AG10803 (cell line): ENCODE results near the gene TMEM176A.
"Not testable (repeated sequence)": the region's sequence is repeated elsewhere in the genome, so short reads cannot be mapped to it uniquely, and the experiment has no call there.

ENCODE experiments used
- DNase-seq: peaks from one replicate; pipeline ENCODE4 v3.0.0; 2010; ENCODE audit warnings: low read depth
- H3K4me3 ChIP-seq: 2 replicates; pipeline ENCODE4 v1.5.1; 2011; ENCODE audit warnings: mild to moderate bottlenecking, low read length, control low read depth
- TF ChIP-seq, protein P1 (sequence below): conservative IDR thresholded peaks from 2 replicates; pipeline ENCODE4 v1.5.1; 2011; ENCODE audit warnings: mild to moderate bottlenecking, low read length, control low read depth, inconsistent platforms

The TMEM176A gene

DNA sequence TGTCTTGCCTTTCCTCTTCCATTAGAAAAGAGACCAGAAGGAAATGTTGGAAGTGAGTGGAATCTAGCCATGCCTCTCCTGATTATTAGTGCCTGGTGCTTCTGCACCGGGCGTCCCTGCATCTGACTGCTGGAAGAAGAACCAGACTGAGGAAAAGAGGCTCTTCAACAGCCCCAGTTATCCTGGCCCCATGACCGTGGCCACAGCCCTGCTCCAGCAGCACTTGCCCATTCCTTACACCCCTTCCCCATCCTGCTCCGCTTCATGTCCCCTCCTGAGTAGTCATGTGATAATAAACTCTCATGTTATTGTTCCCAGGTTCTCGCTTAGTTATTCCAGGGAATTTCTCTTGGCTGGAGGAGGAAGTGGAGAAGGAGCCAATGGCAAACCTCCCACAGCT lies 4.2 kb downstream of the TMEM176A start:
- no peak overlapping the region for H3K4me3 ChIP-seq
- no peak for DNase-seq
- TF ChIP-seq, protein P1, sequence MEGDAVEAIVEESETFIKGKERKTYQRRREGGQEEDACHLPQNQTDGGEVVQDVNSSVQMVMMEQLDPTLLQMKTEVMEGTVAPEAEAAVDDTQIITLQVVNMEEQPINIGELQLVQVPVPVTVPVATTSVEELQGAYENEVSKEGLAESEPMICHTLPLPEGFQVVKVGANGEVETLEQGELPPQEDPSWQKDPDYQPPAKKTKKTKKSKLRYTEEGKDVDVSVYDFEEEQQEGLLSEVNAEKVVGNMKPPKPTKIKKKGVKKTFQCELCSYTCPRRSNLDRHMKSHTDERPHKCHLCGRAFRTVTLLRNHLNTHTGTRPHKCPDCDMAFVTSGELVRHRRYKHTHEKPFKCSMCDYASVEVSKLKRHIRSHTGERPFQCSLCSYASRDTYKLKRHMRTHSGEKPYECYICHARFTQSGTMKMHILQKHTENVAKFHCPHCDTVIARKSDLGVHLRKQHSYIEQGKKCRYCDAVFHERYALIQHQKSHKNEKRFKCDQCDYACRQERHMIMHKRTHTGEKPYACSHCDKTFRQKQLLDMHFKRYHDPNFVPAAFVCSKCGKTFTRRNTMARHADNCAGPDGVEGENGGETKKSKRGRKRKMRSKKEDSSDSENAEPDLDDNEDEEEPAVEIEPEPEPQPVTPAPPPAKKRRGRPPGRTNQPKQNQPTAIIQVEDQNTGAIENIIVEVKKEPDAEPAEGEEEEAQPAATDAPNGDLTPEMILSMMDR = no peak

DNA sequence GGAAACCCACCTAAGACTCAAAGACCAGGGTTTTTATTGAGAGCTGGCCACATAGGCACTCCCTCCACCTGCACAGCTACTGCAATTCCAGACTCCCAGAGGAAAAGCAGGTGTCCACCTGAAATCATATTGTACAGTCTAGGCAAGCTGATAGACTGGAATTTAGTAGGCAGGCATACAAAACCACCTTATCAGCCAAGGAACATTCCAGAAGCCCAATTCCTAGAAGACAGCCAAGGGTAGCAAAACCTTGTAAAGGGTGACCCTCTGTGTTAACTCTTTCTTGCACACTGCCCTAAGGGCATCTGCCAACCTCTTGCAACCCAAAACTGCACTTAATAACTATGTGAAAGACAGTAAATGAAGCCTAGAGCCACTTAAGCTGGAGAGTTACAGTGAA lies 5.3 kb downstream of the TMEM176A start:
- no peak for DNase-seq
- TF ChIP-seq, protein P1 = no peak
- H3K4me3 ChIP-seq = no peak overlapping the region

DNA sequence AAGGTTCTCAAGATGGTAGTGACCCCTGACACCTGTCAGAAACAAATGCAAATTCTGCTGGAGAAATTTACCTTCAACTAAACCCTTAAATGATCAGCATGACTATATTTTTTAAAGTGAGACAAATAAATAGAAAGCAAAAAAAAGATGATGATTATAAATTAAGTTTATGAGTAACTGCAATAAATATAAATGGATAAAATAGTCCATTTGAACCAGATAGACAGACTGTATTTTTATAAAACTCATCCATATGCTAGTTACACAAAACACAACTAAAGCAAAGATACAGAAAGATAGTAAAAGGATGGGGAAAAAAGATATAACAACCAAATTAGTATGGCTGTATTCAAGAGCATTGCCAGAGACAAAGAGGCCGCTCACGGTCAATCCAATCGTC lies 5.9 kb downstream of the TMEM176A start:
- TF ChIP-seq, protein P1 = no peak
- no peak overlapping the region for H3K4me3 ChIP-seq
- no peak for DNase-seq

DNA sequence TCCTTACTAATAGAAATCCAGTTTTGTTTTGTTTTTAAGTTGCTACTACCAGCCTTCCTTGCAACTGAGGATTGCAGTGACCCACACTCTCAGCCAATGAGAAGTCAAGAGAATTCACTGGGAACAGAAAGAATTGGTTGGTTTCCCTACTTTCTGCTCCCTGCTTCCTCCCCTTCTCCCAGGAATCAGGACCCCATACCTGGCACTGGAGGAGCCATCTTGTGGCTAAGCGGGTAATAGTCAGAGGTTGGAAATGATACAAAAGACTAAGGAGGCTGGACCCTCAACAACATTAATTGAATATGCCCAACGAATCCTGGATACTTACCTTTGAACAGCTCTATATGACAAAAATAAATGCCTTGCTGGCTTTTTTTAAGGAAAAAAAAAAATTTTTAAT lies 6.3 kb downstream of the TMEM176A start:
- DNase-seq = no peak
- TF ChIP-seq, protein P1 = no peak; the same call in 1 of the 2 replicates
- no peak overlapping the region for H3K4me3 ChIP-seq

DNA sequence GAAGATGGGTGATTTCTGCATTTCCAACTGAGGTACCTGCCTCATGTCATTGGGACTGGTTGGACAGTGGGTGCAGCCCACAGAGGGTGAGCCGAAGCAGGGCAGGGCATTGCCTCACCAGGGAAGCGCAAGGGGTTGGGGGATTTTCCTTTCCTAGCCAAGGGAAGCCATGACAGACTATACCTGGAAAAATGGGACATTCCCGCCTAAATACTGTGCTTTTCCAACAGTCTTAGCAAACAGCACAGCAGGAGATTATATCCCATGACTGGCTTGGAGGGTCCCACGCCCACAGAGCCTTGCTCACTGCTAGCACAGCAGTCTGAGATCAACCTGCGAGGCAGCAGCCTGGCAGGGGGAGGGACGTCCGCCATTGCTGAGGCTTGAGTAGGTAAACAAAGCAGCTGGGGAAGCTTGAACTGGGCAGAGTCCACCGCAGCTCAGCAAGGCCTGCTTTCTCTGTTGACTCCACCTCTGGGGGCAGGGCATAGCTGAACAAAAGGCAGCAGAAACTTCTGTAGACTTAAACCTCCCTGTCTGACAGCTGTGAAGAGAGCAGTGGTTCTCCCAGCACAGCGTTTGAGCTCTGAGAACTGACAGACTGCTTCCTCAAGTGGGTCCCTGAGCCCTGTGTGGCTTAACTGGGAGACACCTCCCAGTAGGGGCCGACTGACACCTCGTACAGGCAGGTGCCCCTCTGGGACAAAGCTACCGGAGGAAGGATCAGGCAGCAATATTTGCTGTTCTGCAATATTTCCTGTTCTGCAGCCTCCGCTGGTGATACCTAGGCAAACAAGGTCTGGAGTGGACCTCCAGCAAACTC lies 7.3 kb downstream of the TMEM176A start:
- H3K4me3 ChIP-seq = not testable (repeated sequence)

DNA sequence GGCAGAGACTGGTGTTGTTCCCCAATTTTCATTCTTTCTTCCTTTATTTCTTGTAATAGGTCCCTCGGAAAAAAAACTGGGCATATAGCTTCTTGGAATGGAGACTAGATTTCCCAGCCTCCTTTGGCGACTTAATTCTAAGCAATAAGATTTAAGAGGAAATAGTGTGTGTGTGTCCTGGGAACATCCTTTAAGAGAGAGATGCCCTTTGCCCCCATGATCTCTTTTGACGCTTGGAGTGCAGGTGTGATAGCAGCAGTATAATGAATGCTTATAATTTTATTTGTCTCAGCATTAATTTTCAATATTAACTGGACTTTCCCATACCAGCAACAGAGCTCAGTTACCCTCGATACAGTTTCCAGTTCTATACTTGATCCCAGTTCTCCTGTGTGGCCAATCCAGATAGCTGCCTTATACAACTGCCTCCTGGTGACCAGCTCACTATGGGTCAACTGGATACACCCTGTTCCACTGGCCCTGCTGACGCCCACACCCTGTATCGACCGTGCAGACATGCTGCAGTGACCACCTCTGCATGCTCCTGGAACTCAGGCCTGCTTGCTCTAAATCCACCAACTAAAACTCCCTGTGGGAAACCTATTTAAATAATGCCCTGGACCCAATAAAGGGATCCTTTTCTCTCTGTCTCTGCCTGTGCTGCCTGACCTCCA lies 13.9 kb downstream of the TMEM176A start:
- no peak for DNase-seq
- H3K4me3 ChIP-seq = no peak overlapping the region
- TF ChIP-seq, protein P1 = no peak

More for the DNA sequence above, 7.3 kb downstream of the TMEM176A start:
- DNase-seq = not testable (repeated sequence)

DNA sequence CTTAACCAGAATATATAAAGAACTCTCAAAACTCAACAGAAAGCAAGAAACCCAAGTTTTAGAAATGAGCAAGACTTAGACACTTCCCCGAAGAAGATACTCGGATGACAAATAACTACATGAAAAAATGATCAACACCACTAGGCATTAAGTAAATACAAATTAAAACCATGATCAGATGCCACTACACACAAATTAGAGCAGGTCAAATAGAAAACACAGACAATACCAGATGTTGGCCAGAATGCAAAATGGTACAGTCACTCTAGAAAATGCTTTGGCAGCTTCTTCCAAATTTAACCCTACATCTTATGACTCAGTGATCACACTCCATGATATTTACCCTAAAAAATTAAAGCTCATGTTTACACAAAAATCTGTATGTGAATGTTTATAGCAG lies 18.4 kb downstream of the TMEM176A start:
- TF ChIP-seq, protein P1 = no peak
- no peak overlapping the region for H3K4me3 ChIP-seq
- no peak for DNase-seq
